GM12801 (cell line): ENCODE results near the gene ANKRD12.

Source experiments
- TF ChIP-seq, protein P1 (sequence below): IDR thresholded peaks from one replicate; pipeline ENCODE4 v1.5.1; 2011; ENCODE audit warnings: control low read depth; ENCODE audit not compliant: insufficient read length; ENCODE audit errors: extremely low read depth

Gene ANKRD12

DNA sequence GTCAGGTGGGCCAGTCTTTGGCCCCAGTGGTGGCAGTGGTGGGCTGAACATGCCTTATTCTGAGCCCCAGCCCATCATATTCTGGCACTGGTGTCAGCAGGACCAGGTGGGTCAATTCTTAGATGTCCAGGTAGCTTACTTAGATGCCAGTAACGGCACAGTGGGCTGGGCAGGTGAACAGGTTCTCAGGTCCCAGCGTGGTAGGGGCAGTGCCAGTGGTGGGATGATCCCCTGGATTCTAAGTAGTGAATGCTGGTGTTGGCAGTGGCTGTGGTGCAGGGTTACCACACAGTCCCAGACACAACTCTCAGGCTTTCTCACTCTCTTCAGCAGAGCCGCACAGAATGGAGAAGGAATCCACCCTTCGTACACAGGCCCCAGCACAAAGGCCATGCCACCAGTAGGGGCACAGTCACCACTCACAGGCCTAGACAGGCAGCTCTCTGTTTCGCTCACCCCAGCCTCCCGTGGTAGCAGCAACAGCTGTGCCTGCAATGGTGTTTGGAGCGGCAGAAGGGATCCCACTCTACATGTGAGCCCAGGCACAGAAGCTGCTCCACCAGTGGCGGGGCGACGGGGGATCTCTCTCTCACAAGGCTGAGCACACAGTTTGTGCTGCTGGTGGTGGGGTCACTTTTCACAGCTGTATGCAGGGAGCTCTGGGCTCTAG lies 97.3 kb downstream of the ANKRD12 start:
- TF ChIP-seq, protein P1, sequence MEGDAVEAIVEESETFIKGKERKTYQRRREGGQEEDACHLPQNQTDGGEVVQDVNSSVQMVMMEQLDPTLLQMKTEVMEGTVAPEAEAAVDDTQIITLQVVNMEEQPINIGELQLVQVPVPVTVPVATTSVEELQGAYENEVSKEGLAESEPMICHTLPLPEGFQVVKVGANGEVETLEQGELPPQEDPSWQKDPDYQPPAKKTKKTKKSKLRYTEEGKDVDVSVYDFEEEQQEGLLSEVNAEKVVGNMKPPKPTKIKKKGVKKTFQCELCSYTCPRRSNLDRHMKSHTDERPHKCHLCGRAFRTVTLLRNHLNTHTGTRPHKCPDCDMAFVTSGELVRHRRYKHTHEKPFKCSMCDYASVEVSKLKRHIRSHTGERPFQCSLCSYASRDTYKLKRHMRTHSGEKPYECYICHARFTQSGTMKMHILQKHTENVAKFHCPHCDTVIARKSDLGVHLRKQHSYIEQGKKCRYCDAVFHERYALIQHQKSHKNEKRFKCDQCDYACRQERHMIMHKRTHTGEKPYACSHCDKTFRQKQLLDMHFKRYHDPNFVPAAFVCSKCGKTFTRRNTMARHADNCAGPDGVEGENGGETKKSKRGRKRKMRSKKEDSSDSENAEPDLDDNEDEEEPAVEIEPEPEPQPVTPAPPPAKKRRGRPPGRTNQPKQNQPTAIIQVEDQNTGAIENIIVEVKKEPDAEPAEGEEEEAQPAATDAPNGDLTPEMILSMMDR = no peak

- TF ChIP-seq, protein P1 = no peak
These were observed 97.9 kb downstream of the ANKRD12 start for GRCh38 chr18:9234528-9234927.

GRCh38 chr18:9237981-9238380 lies 101.4 kb downstream of the ANKRD12 start:
- TF ChIP-seq, protein P1 = no peak

GRCh38 chr18:9239720-9240119 lies 103.1 kb downstream of the ANKRD12 start:
- TF ChIP-seq, protein P1 = no peak

DNA sequence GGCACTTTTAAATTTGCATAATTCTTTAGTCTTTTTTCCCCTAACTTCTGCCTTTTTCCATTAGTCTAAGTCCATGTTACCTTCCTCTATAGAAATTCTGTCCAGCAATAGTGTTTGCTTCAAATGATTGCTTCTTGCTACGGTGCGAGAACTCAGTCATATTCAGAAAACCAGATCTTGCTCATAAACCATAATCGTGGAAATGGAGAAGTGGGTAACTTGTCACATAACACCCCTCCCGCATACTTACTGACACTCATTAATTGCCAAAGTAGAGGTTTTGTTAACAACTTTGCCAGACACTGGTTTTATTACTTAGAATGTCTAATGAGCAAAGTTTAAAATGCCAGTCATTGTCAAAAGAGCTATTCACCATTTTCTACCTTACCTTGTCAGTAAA lies 103.7 kb downstream of the ANKRD12 start:
- TF ChIP-seq, protein P1 = no peak

- TF ChIP-seq, protein P1 = no peak
These were observed 106.4 kb downstream of the ANKRD12 start for GRCh38 chr18:9243029-9243428.

- TF ChIP-seq, protein P1 = no peak
These were observed 107.8 kb downstream of the ANKRD12 start for GRCh38 chr18:9244376-9244775.
